GM19372 (cell line): Measurements from ENCODE around the gene ATAD2B.

Experiments used
- ATAC-seq: cut with Tn5 transposase; IDR thresholded peaks from one replicate; pipeline ENCODE4 v1.9.1; 2021; ENCODE audit warnings: mild to moderate bottlenecking, low read depth, moderate library complexity; ENCODE audit not compliant: unreplicated experiment

ATAD2B gene

DNA sequence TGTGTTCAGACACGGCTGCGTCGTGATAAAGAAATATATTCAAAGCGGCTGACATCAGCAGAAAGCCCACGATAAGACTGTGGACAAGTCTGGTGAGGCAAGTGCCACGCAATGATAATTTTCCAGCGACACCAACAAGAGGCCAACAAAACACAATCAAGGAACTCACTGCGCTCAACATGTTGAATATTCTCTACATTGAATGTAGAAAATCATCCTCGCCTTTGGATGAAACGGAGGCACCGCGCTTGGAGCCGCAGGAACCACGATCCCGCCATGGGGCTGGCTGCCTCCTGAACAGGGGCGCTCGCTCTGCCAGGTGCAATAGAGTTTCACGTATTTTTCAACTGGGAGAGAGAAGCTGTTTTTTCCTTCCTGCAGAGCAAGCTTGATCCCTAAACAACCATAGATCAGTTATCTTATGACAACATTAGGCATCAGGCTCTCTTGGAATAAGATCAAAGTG lies 220.3 kb downstream of the ATAD2B start:
- ATAC-seq: no peak

GRCh38 chr2:23705771-23706612 lies 220.9 kb downstream of the ATAD2B start:
- no peak for ATAC-seq

DNA sequence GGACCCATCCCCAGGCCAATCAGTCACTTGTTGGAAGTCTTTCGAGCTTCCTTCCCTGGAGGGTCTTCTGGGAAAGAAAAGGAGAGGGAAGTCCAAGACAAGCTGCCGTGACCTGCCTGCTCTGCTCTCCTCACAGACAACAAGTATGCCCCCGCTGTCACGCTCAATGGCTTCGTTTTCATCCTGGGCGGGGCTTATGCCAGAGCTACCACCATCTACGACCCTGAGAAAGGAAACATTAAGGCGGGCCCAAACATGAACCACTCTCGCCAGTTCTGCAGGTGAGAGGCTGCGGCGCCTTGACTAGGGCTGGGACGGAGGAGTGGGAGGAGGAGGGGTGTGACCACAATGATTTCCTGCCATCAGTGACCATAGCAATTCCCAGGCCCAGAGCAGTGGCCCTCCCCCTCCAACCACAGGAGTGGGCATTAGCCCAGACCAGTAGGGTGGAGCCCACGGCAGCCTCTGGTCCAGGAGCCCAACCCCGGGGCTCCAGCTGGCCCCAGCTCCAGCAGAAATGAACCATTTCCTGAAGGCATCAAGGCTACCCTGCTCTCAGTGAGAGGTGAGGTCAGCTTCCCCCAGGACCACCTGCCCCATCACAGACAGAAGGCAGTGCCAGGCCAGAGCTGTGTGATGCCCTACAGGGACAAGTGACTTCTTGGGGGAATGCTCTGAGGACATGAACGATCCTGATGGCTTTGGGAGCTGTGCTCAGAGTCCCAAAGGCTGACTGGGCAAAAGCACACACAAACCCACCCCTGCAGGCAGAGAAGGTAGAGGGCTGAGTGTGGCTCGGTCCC lies 223.1 kb downstream of the ATAD2B start:
- ATAC-seq: no peak

DNA sequence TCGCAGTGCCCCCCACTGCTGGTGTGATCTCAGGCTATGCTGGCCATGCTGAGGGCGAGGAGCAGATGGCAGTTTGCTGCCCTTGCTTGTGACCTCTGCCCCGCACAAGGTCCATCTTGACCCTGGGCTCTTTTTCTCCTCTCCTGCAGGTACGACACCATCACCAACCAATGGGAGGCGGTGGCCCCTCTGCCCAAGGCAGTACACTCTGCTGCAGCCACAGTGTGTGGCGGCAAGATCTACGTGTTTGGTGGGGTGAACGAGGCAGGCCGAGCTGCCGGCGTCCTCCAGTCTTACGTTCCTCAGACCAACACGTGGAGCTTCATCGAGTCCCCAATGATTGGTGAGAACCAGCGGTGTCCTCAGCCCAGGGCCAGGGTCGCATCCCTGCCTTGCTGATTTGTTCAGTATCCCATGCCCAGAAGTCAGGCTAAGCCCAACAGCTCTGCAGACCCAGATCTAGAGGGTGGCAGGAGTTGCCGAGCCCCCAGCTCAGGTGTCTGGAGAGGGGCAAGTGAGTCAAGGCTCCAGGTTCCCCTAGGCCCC lies 223.8 kb downstream of the ATAD2B start:
- no peak for ATAC-seq

DNA sequence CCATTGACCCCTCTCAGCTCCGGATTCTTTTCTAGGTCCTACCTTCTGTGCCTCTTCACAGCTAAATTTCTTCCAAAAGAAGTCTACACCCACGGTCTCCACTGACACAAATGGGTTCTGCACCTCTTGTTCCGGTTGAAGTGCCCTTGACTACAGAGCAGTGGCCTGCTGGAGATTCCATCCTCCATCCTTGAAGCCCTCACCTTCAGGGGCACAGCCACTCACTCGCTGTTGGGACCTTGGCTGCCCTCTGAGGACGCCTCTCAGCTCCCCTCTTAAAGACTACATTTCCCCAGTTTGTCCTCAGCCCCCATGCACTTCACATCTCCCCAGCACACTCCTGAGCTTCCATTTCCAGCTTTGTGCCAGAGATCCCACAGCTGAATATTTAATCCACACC lies 226.3 kb downstream of the ATAD2B start:
- no peak for ATAC-seq

- no peak for ATAC-seq
Measured at GRCh38 chr2:23699580-23699925, 227.4 kb downstream of the ATAD2B start.

DNA sequence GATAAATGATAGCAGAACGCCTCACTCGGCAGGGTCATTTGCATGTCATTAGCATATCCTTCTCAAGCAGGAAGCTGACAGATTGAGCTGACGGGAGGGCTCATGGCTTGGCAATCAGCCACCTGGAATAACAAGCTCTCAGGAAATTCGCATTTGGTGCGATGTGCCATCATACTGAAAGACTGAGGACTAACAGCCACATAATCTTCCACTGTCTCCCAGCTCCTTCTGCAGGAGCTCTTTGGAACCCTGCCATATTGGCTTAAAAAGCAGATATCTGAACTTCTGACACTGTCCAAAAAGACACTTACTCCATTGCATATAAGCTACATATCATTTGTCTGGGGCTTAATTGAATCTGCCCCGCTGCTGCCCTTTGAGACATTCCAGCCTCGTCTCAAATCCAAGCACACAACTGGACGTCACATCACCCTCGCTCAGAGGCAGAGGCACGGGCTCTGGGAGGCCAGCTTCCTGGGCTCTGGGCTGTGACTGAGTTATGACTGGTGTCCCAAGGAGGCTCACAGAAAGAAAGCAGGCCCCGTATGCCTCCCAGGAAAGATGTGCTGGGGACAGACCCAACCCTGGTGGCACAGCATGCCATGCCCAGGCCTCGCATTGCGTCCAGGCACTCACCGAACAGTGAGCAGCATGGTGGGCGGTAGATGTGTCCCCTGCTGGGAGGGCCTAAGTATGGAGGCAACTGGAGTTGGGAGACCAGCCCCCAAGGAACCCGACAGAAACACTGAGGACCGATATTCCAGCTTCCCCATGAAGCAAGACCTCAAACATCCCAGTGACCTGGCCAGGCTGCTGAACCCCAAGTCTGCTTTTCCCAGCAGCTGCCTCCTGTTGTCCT lies 228.0 kb downstream of the ATAD2B start:
- no peak for ATAC-seq
